OCI-LY3 (cell line): ENCODE data around the gene ALAS2.

Source experiments
- CTCF ChIP-seq: fragments of 200-600, 300-600 bp; sonication (generic); IDR thresholded peaks from 2 replicates; pipeline ENCODE4 v1.5.1; 2014; ENCODE audit warnings: antibody characterized with exemption, low read length, low read depth
- EZH2phosphoT487 ChIP-seq: fragments of 200-600 bp; shearing (Covaris generic); IDR thresholded peaks from 2 replicates; pipeline ENCODE4 v1.6.1; 2018; ENCODE audit warnings: antibody characterized with exemption, mixed run types, low read depth

- TF ChIP-seq CTCF (no peak), EZH2phosphoT487 (no peak)
These were observed 36.0 kb downstream of the ALAS2 start for GRCh38 chrX:54994668-54995351.
